ENCODE data around the gene OR10AD1.
"Not testable (repeated sequence)": the region's sequence is repeated elsewhere in the genome, so short reads cannot be mapped to it uniquely, and the experiment has no call there.

OR10AD1 gene

GRCh38 chr12:48203192-48203591 is at the start of gene OR10AD1:
Gene OR10AD1 (minus strand): TSS chr12:48203292. CDS start chr12:48203292, 0 bp downstream.
- DNase-seq = no peak

- no peak for DNase-seq
Measured at GRCh38 chr12:48247181-48247966, 44.3 kb upstream of the OR10AD1 start.

- no peak for DNase-seq
Measured at GRCh38 chr12:48237162-48237561, 34.1 kb upstream of the OR10AD1 start.

- no peak for DNase-seq
Measured at GRCh38 chr12:48235796-48236333, 32.8 kb upstream of the OR10AD1 start.

GRCh38 chr12:48231169-48231958 is 28.3 kb upstream of the OR10AD1 start:
- not testable (repeated sequence) for DNase-seq

- DNase-seq = not testable (repeated sequence)
Measured at GRCh38 chr12:48224533-48224932, 21.4 kb upstream of the OR10AD1 start.

- no peak for DNase-seq
Measured at GRCh38 chr12:48221645-48222044, 18.6 kb upstream of the OR10AD1 start.

- no peak for DNase-seq
Measured at GRCh38 chr12:48220701-48221100, 17.6 kb upstream of the OR10AD1 start.

- DNase-seq = no peak
Measured at GRCh38 chr12:48219631-48220030, 16.5 kb upstream of the OR10AD1 start.

GRCh38 chr12:48216785-48217184 is 13.7 kb upstream of the OR10AD1 start:
- DNase-seq = no peak

- DNase-seq = not testable (repeated sequence)
Measured at GRCh38 chr12:48209495-48209894, 6.4 kb upstream of the OR10AD1 start.

GRCh38 chr12:48202766-48203165 is 326 bp downstream of the OR10AD1 start:
- no peak for DNase-seq

GRCh38 chr12:48201516-48201915 is 1.6 kb downstream of the OR10AD1 start:
- no peak for DNase-seq

GRCh38 chr12:48201091-48201490 is 2.0 kb downstream of the OR10AD1 start:
- DNase-seq = no peak

- DNase-seq = no peak
Measured at GRCh38 chr12:48199774-48200221, 3.3 kb downstream of the OR10AD1 start.

- DNase-seq = no peak
Measured at GRCh38 chr12:48198985-48199384, 4.1 kb downstream of the OR10AD1 start.

- no peak for DNase-seq
Measured at GRCh38 chr12:48198672-48198971, 4.5 kb downstream of the OR10AD1 start.

- DNase-seq = peak; percentile 56
Measured at GRCh38 chr12:48197971-48198671, 5.0 kb downstream of the OR10AD1 start.

GRCh38 chr12:48197549-48197970 is 5.5 kb downstream of the OR10AD1 start:
- DNase-seq = no peak

GRCh38 chr12:48194799-48195201 is 8.3 kb downstream of the OR10AD1 start:
- DNase-seq = no peak

GRCh38 chr12:48193623-48194022 is 9.5 kb downstream of the OR10AD1 start:
- DNase-seq = no peak

- DNase-seq = no peak
Measured at GRCh38 chr12:48192861-48193260, 10.2 kb downstream of the OR10AD1 start.

GRCh38 chr12:48191096-48191495 is 12.0 kb downstream of the OR10AD1 start:
- DNase-seq = no peak

Data from NCI-H1105 (cell line).